ENCODE data around the gene TRIM43B. TPM values are rescaled to one million over a fixed set of nuclear protein-coding genes. Genes with fewer than 3 reads are reported as not detected.
"Not testable (repeated sequence)": the region's sequence is repeated elsewhere in the genome, so short reads cannot be mapped to it uniquely, and the experiment has no call there.

Gene TRIM43B
- not detected for polyA plus RNA-seq

- H3K27ac Mint-ChIP-seq, H3K27me3 Mint-ChIP-seq, H3K4me3 Mint-ChIP-seq, H3K4me1 Mint-ChIP-seq, H3K36me3 Mint-ChIP-seq, H3K9me3 Mint-ChIP-seq: not testable (repeated sequence)
These were observed at the start of gene TRIM43B for GRCh38 chr2:95484654-95485053. TSS of gene TRIM43B (minus strand) at chr2:95484754. CDS start at chr2:95482714, 2,040 bp downstream.

GRCh38 chr2:95531254-95531771 lies 46.8 kb upstream of the TRIM43B start:
- Mint-ChIP-seq H3K27ac (no peak overlapping the region), H3K4me3 (peak overlapping the region in 2 of 4 donors; percentile 47 to 56), H3K4me1 (peaks cover 9 to 14% (median 10%) of the 10 kb centered on the region in 3 donors), H3K27me3 (no peaks in the 10 kb centered on the region), H3K9me3 (peaks cover 0 to 5% (median 3%) of the 10 kb centered on the region in 3 donors), H3K36me3 (peaks cover 6% of the 10 kb centered on the region)

- Mint-ChIP-seq H3K4me3 (peak overlapping the region in 1 of 4 donors; percentile 56), H3K4me1 (peaks cover 11 to 20% (median 14%) of the 10 kb centered on the region in 3 donors)
These were observed 46.2 kb upstream of the TRIM43B start for GRCh38 chr2:95530734-95531133.

GRCh38 chr2:95526360-95527341 lies 42.1 kb upstream of the TRIM43B start:
- Mint-ChIP-seq H3K4me3 (peak overlapping the region; percentile 92 to 97 (median 96)), H3K27ac (peak overlapping the region in 1 of 3 donors; percentile 89), H3K36me3 (peaks cover 6% of the 10 kb centered on the region), H3K27me3 (no peaks in the 10 kb centered on the region), H3K9me3 (peaks cover 0 to 2% (median 0%) of the 10 kb centered on the region in 3 donors), H3K4me1 (peaks cover 14 to 24% (median 15%) of the 10 kb centered on the region in 3 donors)

More at GRCh38 chr2:95530734-95531133, 46.2 kb upstream of the TRIM43B start:
- peaks cover 0 to 5% (median 3%) of the 10 kb centered on the region in 3 donors for H3K9me3 Mint-ChIP-seq
- peaks cover 6% of the 10 kb centered on the region for H3K36me3 Mint-ChIP-seq
- H3K27ac Mint-ChIP-seq = no peak overlapping the region
- H3K27me3 Mint-ChIP-seq = no peaks in the 10 kb centered on the region

- Mint-ChIP-seq H3K27ac (peak overlapping the region in 1 of 3 donors; percentile 89), H3K36me3 (peaks cover 6% of the 10 kb centered on the region), H3K9me3 (peaks cover 0 to 2% (median 0%) of the 10 kb centered on the region in 3 donors), H3K4me3 (peak overlapping the region; percentile 92 to 97 (median 96)), H3K4me1 (peaks cover 9 to 19% (median 14%) of the 10 kb centered on the region in 3 donors), H3K27me3 (no peaks in the 10 kb centered on the region)
These were observed 40.9 kb upstream of the TRIM43B start for GRCh38 chr2:95525294-95526035.

GRCh38 chr2:95524195-95524594 lies 39.6 kb upstream of the TRIM43B start:
- peak overlapping the region in 1 of 4 donors; percentile 77 for H3K4me3 Mint-ChIP-seq
- H3K27me3 Mint-ChIP-seq = no peaks in the 10 kb centered on the region
- peaks cover 7 to 19% (median 12%) of the 10 kb centered on the region in 3 donors for H3K4me1 Mint-ChIP-seq
- peaks cover 0 to 2% (median 0%) of the 10 kb centered on the region in 3 donors for H3K9me3 Mint-ChIP-seq
- H3K27ac Mint-ChIP-seq = no peak overlapping the region
- no peaks in the 10 kb centered on the region for H3K36me3 Mint-ChIP-seq

- peaks cover 2% of the 10 kb centered on the region for H3K36me3 Mint-ChIP-seq
- no peak overlapping the region for H3K4me3 Mint-ChIP-seq
- no peaks in the 10 kb centered on the region for H3K27me3 Mint-ChIP-seq
- no peaks in the 10 kb centered on the region for H3K4me1 Mint-ChIP-seq
- no peak overlapping the region for H3K27ac Mint-ChIP-seq
- H3K9me3 Mint-ChIP-seq = no peaks in the 10 kb centered on the region
These were observed 30.2 kb upstream of the TRIM43B start for GRCh38 chr2:95514718-95515117.

- not testable (repeated sequence) for H3K4me3 Mint-ChIP-seq, H3K4me1 Mint-ChIP-seq, H3K36me3 Mint-ChIP-seq, H3K9me3 Mint-ChIP-seq, H3K27me3 Mint-ChIP-seq, H3K27ac Mint-ChIP-seq
These were observed 29.7 kb upstream of the TRIM43B start for GRCh38 chr2:95514226-95514625.

GRCh38 chr2:95509408-95509807 lies 24.9 kb upstream of the TRIM43B start:
- Mint-ChIP-seq H3K4me1 (no peaks in the 10 kb centered on the region), H3K27ac (no peak overlapping the region), H3K9me3 (no peaks in the 10 kb centered on the region), H3K36me3 (no peaks in the 10 kb centered on the region), H3K27me3 (no peaks in the 10 kb centered on the region), H3K4me3 (no peak overlapping the region)

- Mint-ChIP-seq H3K9me3 (no peaks in the 10 kb centered on the region), H3K27ac (no peak overlapping the region), H3K36me3 (no peaks in the 10 kb centered on the region), H3K4me1 (no peaks in the 10 kb centered on the region), H3K4me3 (no peak overlapping the region), H3K27me3 (no peaks in the 10 kb centered on the region)
These were observed 20.7 kb upstream of the TRIM43B start for GRCh38 chr2:95505222-95505621.

GRCh38 chr2:95500854-95501253 lies 16.3 kb upstream of the TRIM43B start:
- Mint-ChIP-seq H3K4me1 (no peaks in the 10 kb centered on the region), H3K27me3 (peaks cover 2% of the 10 kb centered on the region), H3K36me3 (no peaks in the 10 kb centered on the region), H3K9me3 (no peaks in the 10 kb centered on the region), H3K27ac (no peak overlapping the region), H3K4me3 (no peak overlapping the region)

- not testable (repeated sequence) for H3K27me3 Mint-ChIP-seq, H3K36me3 Mint-ChIP-seq, H3K9me3 Mint-ChIP-seq, H3K27ac Mint-ChIP-seq, H3K4me1 Mint-ChIP-seq, H3K4me3 Mint-ChIP-seq
These were observed 7.5 kb upstream of the TRIM43B start for GRCh38 chr2:95492076-95492475.

- not testable (repeated sequence) for H3K4me3 Mint-ChIP-seq, H3K27me3 Mint-ChIP-seq, H3K27ac Mint-ChIP-seq, H3K36me3 Mint-ChIP-seq, H3K9me3 Mint-ChIP-seq, H3K4me1 Mint-ChIP-seq
These were observed 9.5 kb downstream of the TRIM43B start for GRCh38 chr2:95475025-95475424.

GRCh38 chr2:95467984-95468383 lies 16.6 kb downstream of the TRIM43B start:
- H3K36me3 Mint-ChIP-seq, H3K4me1 Mint-ChIP-seq, H3K27ac Mint-ChIP-seq, H3K9me3 Mint-ChIP-seq, H3K27me3 Mint-ChIP-seq, H3K4me3 Mint-ChIP-seq: not testable (repeated sequence)

- not testable (repeated sequence) for H3K4me1 Mint-ChIP-seq, H3K27me3 Mint-ChIP-seq, H3K4me3 Mint-ChIP-seq, H3K36me3 Mint-ChIP-seq, H3K9me3 Mint-ChIP-seq, H3K27ac Mint-ChIP-seq
These were observed 18.0 kb downstream of the TRIM43B start for GRCh38 chr2:95466572-95466971.
